Stimulated activated CD8-positive, alpha-beta memory T cell treated with anti-CD3 and anti-CD28 coated beads, Interleukin-15, amount 100 ng/mL, for 4 hours (primary cell): ENCODE data around the gene PIRT.
A peak's percentile ranks its signal among the peaks of the same experiment; 100 is the strongest.
"Not testable (repeated sequence)": the region's sequence is repeated elsewhere in the genome, so short reads cannot be mapped to it uniquely, and the experiment has no call there.

Source experiments
- DNase-seq, 2 donors: peaks; one replicate each; pipeline ENCODE4 v3.0.0-alpha.2; 2020; ENCODE audit warnings: low read depth in 2 of 2

PIRT gene

GRCh38 chr17:10837921-10838320 lies at the start of gene PIRT:
TSS of gene PIRT (minus strand) at chr17:10838087. CDS start at chr17:10825645, 12,442 bp downstream.
- no peak for DNase-seq

DNA sequence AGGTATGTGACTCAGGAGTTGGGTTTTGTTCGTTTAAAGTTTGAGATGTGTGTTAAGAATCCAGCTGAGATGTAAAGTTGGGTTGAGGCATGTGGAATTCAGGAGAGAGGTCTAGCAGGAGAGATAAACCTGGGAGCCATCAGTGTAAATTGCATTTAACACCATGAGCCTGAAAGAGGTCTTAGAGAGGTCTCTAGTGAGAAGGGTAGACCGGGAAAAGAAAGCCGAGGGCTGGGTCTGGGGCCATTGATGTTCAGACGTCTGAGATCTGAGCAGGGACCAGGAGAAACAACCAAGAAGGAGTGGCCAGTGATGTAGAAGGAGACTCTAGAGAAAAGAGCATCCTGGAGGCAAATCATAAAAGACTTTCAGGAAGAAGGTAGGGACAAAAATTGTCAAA lies 44.1 kb upstream of the PIRT start:
- no peak for DNase-seq

DNA sequence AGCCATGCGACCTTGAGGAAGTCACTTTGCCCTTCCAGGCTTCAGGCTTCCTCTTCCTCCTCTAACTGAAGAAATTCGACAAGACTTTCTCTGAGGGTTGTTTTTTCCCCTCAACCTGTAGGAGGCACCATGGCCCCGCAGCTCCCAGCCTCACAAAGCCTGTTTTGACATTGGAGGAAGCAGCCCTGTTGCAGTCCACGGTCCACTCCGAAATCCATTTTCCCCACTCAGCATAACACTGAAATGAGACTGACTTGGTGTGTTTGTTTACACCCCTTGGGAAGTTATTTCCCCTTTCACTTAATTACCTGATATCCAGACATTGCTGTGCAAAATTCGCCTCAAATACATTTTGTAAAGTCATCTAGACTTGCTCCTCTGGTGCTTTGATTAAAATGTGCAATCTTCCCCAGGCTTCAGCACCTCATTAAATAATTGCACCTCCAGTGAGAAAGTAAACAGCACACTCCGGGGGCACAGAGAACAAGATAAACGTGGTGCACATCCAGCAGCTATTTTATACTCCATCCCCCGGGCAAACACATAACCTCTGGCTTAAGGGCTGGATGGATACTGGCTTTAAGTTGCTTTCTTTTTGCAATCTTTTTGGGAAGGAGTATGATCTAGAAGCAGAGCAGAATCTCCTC lies 41.4 kb upstream of the PIRT start:
- no peak for DNase-seq

DNA sequence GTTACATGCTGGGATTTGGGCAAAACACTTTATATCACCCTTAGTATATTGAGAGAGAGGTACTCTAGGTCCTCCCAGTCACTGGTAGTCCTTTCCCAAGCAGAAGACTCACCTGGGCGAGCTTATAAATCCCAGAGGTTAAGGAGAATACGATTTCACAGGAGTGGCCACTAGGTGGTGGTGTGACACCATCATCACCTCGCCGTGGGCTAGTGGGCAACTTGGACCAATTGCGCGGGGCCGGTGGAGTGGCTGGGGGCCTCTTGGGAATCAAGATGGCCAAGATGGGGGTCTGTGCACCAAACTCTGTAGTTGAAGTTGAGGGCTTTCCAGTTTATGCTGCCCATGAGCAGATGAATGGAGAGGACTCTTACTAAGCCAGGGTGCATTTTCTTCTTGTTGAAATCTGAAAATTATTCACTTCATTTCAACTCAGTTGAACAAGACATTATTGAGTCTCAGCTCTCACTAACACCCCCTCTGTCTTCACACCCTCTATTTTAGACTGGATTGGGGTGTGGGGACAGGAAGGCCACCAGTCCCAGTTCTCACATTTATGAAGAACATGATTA lies 38.2 kb upstream of the PIRT start:
- DNase-seq: no peak

GRCh38 chr17:10875430-10875851 lies 37.6 kb upstream of the PIRT start:
- no peak for DNase-seq

GRCh38 chr17:10871914-10872313 lies 34.0 kb upstream of the PIRT start:
- DNase-seq: no peak

DNA sequence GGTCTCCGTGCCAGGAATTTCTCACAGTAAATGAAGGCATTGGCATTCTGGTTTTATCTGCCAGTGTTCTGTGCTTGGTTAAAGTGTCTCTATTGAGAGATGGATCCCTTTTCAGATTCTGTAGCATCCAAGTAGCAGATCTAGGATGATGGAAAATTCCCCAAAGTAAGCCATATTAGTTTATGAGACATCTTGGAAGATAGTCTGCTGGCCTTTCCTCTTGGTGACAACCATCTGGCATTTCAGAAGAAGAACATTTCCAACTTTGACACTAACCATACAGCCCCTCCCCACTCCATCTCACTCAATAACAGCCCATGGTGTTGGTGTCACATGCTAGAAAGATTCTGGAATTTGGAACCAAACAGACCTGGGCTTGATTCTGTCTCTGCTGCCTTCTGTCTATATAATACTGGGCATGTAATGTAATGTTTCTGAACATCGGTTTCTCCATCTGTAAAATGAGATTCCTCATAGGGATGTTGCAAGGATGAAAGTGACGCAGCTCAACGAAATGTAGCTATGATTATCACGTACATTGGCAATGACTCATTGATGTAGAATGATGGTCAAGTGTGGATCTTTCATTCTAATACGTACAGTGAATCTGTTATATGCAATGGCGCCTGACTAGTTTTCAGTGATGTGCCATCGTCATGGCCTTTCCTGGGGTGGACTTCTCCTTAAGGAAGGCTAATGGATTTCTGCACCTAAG lies 32.6 kb upstream of the PIRT start:
- DNase-seq: no peak

GRCh38 chr17:10868744-10869143 lies 30.9 kb upstream of the PIRT start:
- DNase-seq: not testable (repeated sequence)

DNA sequence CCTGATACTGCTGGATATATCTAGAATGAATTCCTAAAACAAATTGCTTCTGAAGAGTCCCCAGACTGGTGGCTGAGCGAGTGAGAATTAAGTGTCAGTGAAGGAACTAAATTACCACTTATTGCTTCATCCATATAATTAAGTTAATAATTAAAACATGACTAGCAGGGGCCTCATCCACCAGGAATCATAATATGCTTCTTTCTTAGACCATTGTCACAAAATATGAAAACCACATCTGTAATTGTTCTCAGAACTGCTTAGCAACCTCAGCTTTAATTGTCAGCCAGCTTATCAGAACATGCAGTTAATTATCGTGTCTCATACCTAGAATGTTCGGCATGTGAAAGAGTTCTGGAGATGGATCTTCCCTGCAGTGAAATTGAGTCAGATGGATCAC lies 21.2 kb upstream of the PIRT start:
- DNase-seq: no peak

DNA sequence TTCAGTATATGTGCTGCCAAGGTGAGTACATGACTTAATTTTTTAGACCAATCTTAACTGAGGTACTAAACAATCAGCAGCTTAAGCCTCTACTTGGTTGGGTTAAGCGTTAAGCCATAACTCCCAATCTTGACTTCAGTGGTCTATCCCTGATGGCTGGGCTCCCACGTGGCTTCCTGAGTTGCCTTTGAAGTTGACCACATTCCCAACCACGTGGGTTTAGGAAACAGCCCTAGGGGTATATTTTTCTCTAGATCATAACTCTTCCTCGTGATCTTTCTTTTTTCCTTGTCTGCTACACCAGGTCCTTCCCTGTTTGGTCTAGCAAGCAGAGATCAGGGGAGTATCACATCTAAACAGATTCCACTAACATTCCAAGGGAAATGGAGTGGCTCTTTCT lies 20.1 kb upstream of the PIRT start:
- DNase-seq: no peak

DNA sequence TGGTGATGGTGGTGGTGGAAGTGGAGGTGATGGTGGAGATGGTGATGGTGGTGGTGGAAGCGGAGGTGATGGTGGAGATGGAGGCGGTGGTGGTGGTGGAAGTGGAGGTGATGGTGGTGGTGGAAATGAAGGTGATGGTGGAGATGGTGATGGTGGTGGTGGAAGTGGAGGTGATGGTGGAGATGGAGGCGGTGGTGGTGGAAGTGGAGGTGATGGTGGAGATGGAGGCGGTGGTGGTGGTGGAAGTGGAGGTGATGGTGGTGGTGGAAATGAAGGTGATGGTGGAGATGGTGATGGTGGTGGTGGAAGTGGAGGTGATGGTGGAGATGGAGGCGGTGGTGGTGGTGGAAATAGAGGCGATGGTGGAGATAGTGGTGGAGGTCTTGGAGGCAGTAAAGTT lies 8.7 kb upstream of the PIRT start:
- DNase-seq: not testable (repeated sequence)

GRCh38 chr17:10845388-10845751 lies 7.5 kb upstream of the PIRT start:
- no peak for DNase-seq

- DNase-seq: peak; percentile 44 to 54
Measured at GRCh38 chr17:10844621-10845387, 6.9 kb upstream of the PIRT start.

DNA sequence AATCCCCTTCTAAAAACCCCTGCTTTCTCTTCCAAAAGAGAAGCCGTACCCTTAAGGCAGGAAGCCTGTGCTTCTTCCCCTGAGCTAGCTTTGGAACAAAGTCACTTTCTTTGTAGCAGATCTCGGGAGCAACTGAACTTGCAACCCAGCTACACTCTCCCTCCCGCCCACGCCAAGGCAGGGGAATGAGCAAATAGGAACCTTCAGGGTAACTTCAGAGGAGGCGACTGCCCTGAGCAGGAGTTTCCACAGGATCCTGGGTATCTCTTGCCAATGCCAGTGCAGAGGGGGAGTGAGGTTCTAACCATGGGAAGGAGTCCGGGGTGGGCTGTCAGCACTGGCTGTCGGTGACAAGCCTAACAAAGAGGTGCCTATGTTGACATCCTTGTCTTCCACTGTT lies 5.9 kb upstream of the PIRT start:
- no peak for DNase-seq

DNA sequence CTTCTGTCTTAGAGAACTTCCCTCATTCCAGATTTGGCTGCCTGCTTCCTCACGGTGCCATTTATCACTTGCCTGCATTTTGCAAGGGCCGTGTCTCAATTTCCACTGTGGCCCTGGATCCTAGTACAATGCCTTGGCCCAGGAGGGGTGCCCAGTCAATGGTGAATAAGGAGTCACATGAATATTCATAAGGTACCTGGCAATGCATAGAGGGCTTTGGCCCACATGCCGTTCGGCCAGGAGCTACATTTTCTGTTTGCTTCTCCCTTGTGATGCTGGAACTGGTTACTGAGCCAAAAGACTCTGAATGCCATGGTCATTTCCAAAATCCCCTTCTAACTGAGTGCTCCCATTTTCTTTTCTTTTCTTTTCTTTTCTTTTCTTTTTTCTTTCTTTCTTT lies 4.8 kb upstream of the PIRT start:
- DNase-seq: no peak

DNA sequence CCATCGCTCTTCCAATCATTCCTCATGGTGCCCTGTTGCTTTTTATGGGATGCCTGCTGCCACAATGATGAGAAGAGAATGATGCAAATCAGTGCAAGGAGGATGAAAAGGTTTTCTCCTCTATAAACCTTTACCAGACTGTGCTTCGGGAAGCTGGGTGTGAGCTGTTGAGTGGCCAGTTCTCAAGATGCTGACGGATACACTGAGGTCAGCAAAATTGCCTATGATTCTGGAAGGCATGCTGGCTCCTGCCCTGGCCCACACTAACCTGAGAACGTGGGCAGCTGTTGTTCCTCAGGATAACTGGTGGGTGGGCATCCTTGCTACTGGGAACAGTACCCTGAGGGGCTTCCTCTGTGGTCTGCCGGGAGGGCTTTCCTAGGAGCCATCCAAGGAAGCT lies 795 bp upstream of the PIRT start:
- no peak for DNase-seq

- no peak for DNase-seq
Measured at GRCh38 chr17:10836966-10837590, 809 bp downstream of the PIRT start.

DNA sequence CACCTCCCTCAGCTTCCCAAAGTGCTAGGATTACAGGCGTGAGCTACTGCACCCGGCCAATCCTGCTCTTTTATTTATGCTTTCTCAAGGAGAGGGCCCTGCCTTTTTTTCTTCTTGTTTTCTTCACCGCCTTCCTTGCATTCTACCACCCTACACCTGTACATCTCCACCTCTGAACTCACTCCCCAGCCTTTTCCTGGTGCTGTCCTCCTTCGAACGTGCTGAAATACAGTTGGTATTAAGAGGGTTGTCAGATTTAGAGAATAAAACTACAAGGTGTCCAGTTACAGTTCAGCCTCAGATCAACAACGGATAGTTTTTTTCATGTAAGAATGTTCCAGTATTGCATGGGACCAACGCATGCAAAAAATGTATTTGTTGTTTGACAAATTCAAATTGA lies 1.7 kb downstream of the PIRT start:
- no peak for DNase-seq

GRCh38 chr17:10831696-10832095 lies 6.2 kb downstream of the PIRT start:
- no peak for DNase-seq

- DNase-seq: no peak
Measured at GRCh38 chr17:10827898-10828552, 9.9 kb downstream of the PIRT start.

DNA sequence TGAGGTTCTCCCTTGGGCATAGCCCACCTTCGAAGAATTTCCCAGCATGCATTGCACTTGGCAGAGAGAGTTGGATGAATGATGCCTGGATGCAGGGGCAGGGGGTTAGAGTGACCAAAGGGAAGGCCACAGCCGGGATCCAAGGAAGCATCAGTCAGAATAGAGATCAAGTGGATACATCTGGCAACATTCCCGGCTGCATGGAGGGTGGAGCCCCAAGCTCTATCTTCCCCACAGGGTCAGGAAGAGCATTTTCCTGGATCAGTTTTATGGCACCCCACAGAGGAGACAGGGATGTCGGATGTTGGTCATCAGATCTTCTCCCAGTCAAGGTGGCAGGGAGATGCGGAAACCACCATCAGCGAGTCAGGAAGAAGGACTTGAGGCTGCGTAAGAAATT lies 13.0 kb downstream of the PIRT start:
- DNase-seq: no peak

DNA sequence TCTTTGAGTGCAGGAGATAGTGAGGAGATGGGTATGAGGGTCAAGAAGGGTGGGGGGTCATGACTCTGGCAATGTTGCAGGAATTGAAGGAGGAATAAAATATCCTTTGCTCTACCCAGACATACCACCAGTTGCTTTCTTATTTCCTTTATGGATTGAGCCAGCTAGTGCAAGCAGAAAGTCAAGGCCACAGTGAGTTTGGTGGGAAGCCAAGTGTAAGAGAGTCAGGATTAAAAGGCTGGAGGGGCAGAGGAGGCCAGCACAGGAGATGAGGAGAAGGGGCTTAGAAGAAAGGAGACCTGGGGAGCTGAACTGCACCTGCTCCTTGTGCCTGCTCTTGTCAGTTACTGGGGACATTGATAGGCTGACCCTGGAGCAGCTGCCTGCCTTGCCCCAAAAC lies 16.1 kb downstream of the PIRT start:
- no peak for DNase-seq
